Transverse colon (tissue), 4 donors: Measurements from ENCODE around the gene CD101.

Experiments
- CTCF ChIP-seq, 5 experiments: fragments of 200-600 bp in 3 of 5; fragments of 450-650 bp in 2 of 5; sonication (generic) in 3 of 5; IDR thresholded peaks; 1 replicate in 2 of 5; 2 replicates in 3 of 5; pipeline ENCODE4 v1.5.1; 2016 to 2017; ENCODE audit warnings: antibody characterized with exemption in 5 of 5, inconsistent platforms in 3 of 5, mild to moderate bottlenecking in 2 of 5, moderate library complexity in 1 of 5
- EP300 ChIP-seq: sonication (generic); formaldehyde crosslinking; IDR thresholded peaks from one replicate; pipeline ENCODE4 v1.6.1; 2017; ENCODE audit warnings: antibody characterized with exemption, low read depth
- POLR2A ChIP-seq: fragments of 450-650 bp; IDR thresholded peaks from one replicate; pipeline ENCODE4 v1.6.1; 2016; ENCODE audit warnings: antibody characterized with exemption, mild to moderate bottlenecking, moderate library complexity
- POLR2AphosphoS5 ChIP-seq, 3 donors: sonication (generic); formaldehyde crosslinking; IDR thresholded peaks; one replicate each; pipeline ENCODE4 v1.6.1; 2016; ENCODE audit warnings: antibody characterized with exemption in 3 of 3

GRCh38 chr1:117033772-117034171, 32.2 kb downstream of the CD101 start:
- TF ChIP-seq CTCF (IDR thresholded peaks at IDR 0.05) (no peak), POLR2A (no peak), POLR2AphosphoS5 (IDR thresholded peaks at IDR 0.05) (no peak), EP300 (no peak)
